BE2C (cell line): ENCODE measurements around the gene TNNC2.

Experiments used
- DNase-seq: peaks from one replicate; pipeline ENCODE4 v3.0.0-alpha.2; 2020
- H3K27me3 ChIP-seq: fragments of 250-450 bp; sonication (Bioruptor Pico); 2 replicates; pipeline ENCODE4 v1.5.1; 2020; ENCODE audit warnings: mild to moderate bottlenecking
- H3K36me3 ChIP-seq: fragments of 250-450 bp; sonication (Bioruptor Pico); 2 replicates; pipeline ENCODE4 v1.5.1; 2020; ENCODE audit warnings: mild to moderate bottlenecking
- H3K4me1 ChIP-seq: fragments of 250-450 bp; sonication (Bioruptor Pico); 2 replicates; pipeline ENCODE4 v1.5.1; 2020
- H3K4me3 ChIP-seq: 2 replicates; pipeline ENCODE4 v1.5.1; 2011; ENCODE audit warnings: low read depth, low read length
- H3K9me3 ChIP-seq: fragments of 250-450 bp; sonication (Bioruptor Pico); 2 replicates; pipeline ENCODE4 v1.5.1; 2020
- CTCF ChIP-seq: IDR thresholded peaks from 2 replicates; pipeline ENCODE4 v1.5.1; 2012; ENCODE audit warnings: mild to moderate bottlenecking, low read depth, low read length

Gene TNNC2

GRCh38 chr20:45859916-45860315 is 32.8 kb upstream of the TNNC2 start:
- no peaks in the 10 kb centered on the region for H3K27me3 ChIP-seq
- no peak for DNase-seq
- no peak for TF ChIP-seq CTCF

GRCh38 chr20:45857882-45858216 is 30.7 kb upstream of the TNNC2 start:
- Histone ChIP-seq H3K9me3 (no peaks in the 10 kb centered on the region), H3K4me1 (peaks cover 3% of the 10 kb centered on the region; the same call in 1 of the 2 replicates), H3K27me3 (no peaks in the 10 kb centered on the region), H3K36me3 (no peaks in the 10 kb centered on the region), H3K4me3 (peak overlapping the region; percentile 83)
- TF ChIP-seq CTCF, result no peak
- peak; percentile 35 for DNase-seq

More at GRCh38 chr20:45859916-45860315, 32.8 kb upstream of the TNNC2 start:
- Histone ChIP-seq H3K4me1 (peaks cover 3% of the 10 kb centered on the region; the same call in 1 of the 2 replicates), H3K36me3 (no peaks in the 10 kb centered on the region), H3K9me3 (no peaks in the 10 kb centered on the region), H3K4me3 (no peak overlapping the region)

GRCh38 chr20:45857114-45857881 is 30.2 kb upstream of the TNNC2 start, which contains the start of the genes ACOT8 and ZSWIM3:
TSS of gene ACOT8 (minus strand) at chr20:45857392. CDS start at chr20:45857315, 77 bp downstream.
TSS of gene ZSWIM3 (plus strand) at chr20:45857614. CDS start at chr20:45857826, 212 bp downstream.
- peaks cover 3% of the 10 kb centered on the region; the same call in 1 of the 2 replicates for H3K4me1 ChIP-seq
- H3K36me3 ChIP-seq, result no peaks in the 10 kb centered on the region
- H3K27me3 ChIP-seq, result no peaks in the 10 kb centered on the region
- H3K4me3 ChIP-seq, result peak within 1 kb of the TSS; percentile 83
- TF ChIP-seq CTCF, result no peak
- DNase-seq, result peak; percentile 98
- H3K9me3 ChIP-seq, result no peaks in the 10 kb centered on the region

- no peak overlapping the region for H3K4me3 ChIP-seq
Measured at GRCh38 chr20:45853484-45853883, 26.4 kb upstream of the TNNC2 start.

GRCh38 chr20:45852326-45852725 is 25.2 kb upstream of the TNNC2 start:
- Histone ChIP-seq H3K9me3 (no peaks in the 10 kb centered on the region), H3K4me3 (no peak overlapping the region), H3K4me1 (no peaks in the 10 kb centered on the region), H3K36me3 (peaks cover 2% of the 10 kb centered on the region; the same call in 1 of the 2 replicates), H3K27me3 (no peaks in the 10 kb centered on the region)
- no peak for DNase-seq
- no peak for TF ChIP-seq CTCF

More at GRCh38 chr20:45853484-45853883, 26.4 kb upstream of the TNNC2 start:
- Histone ChIP-seq H3K9me3 (no peaks in the 10 kb centered on the region), H3K27me3 (no peaks in the 10 kb centered on the region), H3K36me3 (peaks cover 1% of the 10 kb centered on the region; the same call in 1 of the 2 replicates), H3K4me1 (no peaks in the 10 kb centered on the region)
- no peak for DNase-seq
- TF ChIP-seq CTCF, result no peak

- Histone ChIP-seq H3K4me3 (no peak overlapping the region), H3K27me3 (no peaks in the 10 kb centered on the region), H3K9me3 (no peaks in the 10 kb centered on the region), H3K4me1 (no peaks in the 10 kb centered on the region), H3K36me3 (peaks cover 7% of the 10 kb centered on the region)
- no peak for DNase-seq
- TF ChIP-seq CTCF, result no peak
Measured at GRCh38 chr20:45851501-45851900, 24.4 kb upstream of the TNNC2 start.
